ENCODE results near the gene LAPTM4A. TPM values are rescaled to one million over a fixed set of nuclear protein-coding genes. Genes with fewer than 3 reads are reported as not detected.

The LAPTM4A gene
- total RNA-seq, 1 experiment from 2014 or later: 37.2 TPM

- Histone ChIP-seq H3K9ac (ENCODE audit: low read length) (no peak overlapping the region), H3K4me1 (ENCODE audit: low read length) (no peaks in the 10 kb centered on the region), H4K20me1 (ENCODE audit: insufficient read depth, low read depth, low read length) (no peaks in the 10 kb centered on the region), H3K79me2 (ENCODE audit: low read length) (no peaks in the 10 kb centered on the region), H3K9me3 (ENCODE audit: low read length) (no peaks in the 10 kb centered on the region), H3K4me2 (ENCODE audit: low read depth, low read length, poor library complexity, severe bottlenecking) (no peak overlapping the region), H3K9me2 (replicated peaks; ENCODE audit: insufficient read depth, low read length) (no peaks in the 10 kb centered on the region), H3K4me3 (ENCODE audit: low read length) (no peak overlapping the region), H3K27ac (ENCODE audit: low read length) (no peak overlapping the region), H3K36me3 (ENCODE audit: insufficient read depth, low read length) (no peaks in the 10 kb centered on the region), H2AFZ (ENCODE audit: low read length) (no peak overlapping the region), H3K27me3 (ENCODE audit: low read length) (no peaks in the 10 kb centered on the region)
- DNase-seq: peak; percentile 81
These were observed 35.8 kb downstream of the LAPTM4A start for GRCh38 chr2:20015482-20016083.

- H2AFZ ChIP-seq (ENCODE audit: low read length): no peak overlapping the region
- H3K9ac ChIP-seq (ENCODE audit: low read length): no peak overlapping the region
These were observed 38.1 kb downstream of the LAPTM4A start for GRCh38 chr2:20013126-20013849.

GRCh38 chr2:20012282-20013125 is 38.9 kb downstream of the LAPTM4A start, which contains the start of gene MATN3:
MATN3 (minus strand) TSS chr2:20012668; CDS start chr2:20012631, 37 bp downstream.
- Histone ChIP-seq H3K9ac (ENCODE audit: low read length) (no peak within 1 kb of the TSS), H3K36me3 (ENCODE audit: insufficient read depth, low read length) (no peaks in the 10 kb centered on the region), H3K4me1 (ENCODE audit: low read length) (no peaks in the 10 kb centered on the region), H3K4me3 (ENCODE audit: low read length) (no peak within 1 kb of the TSS), H3K79me2 (ENCODE audit: low read length) (no peaks in the 10 kb centered on the region), H3K9me2 (replicated peaks; ENCODE audit: insufficient read depth, low read length) (no peaks in the 10 kb centered on the region), H3K27me3 (ENCODE audit: low read length) (no peaks in the 10 kb centered on the region), H3K4me2 (ENCODE audit: low read depth, low read length, poor library complexity, severe bottlenecking) (no peak within 1 kb of the TSS), H3K27ac (ENCODE audit: low read length) (no peak within 1 kb of the TSS), H2AFZ (ENCODE audit: low read length) (no peak within 1 kb of the TSS), H4K20me1 (ENCODE audit: insufficient read depth, low read depth, low read length) (no peaks in the 10 kb centered on the region), H3K9me3 (ENCODE audit: low read length) (no peaks in the 10 kb centered on the region)
- DNase-seq: no peak

More at GRCh38 chr2:20013126-20013849, 38.1 kb downstream of the LAPTM4A start:
- Histone ChIP-seq H3K27ac (ENCODE audit: low read length) (no peak overlapping the region), H3K4me3 (ENCODE audit: low read length) (no peak overlapping the region), H3K9me3 (ENCODE audit: low read length) (no peaks in the 10 kb centered on the region), H3K36me3 (ENCODE audit: insufficient read depth, low read length) (no peaks in the 10 kb centered on the region), H3K4me1 (ENCODE audit: low read length) (no peaks in the 10 kb centered on the region), H4K20me1 (ENCODE audit: insufficient read depth, low read depth, low read length) (no peaks in the 10 kb centered on the region), H3K79me2 (ENCODE audit: low read length) (no peaks in the 10 kb centered on the region), H3K27me3 (ENCODE audit: low read length) (no peaks in the 10 kb centered on the region), H3K9me2 (replicated peaks; ENCODE audit: insufficient read depth, low read length) (no peaks in the 10 kb centered on the region), H3K4me2 (ENCODE audit: low read depth, low read length, poor library complexity, severe bottlenecking) (no peak overlapping the region)
- no peak for DNase-seq

- H3K9me3 ChIP-seq (ENCODE audit: low read length): no peaks in the 10 kb centered on the region
- H3K4me3 ChIP-seq (ENCODE audit: low read length): no peak overlapping the region
- no peak overlapping the region for H3K27ac ChIP-seq (ENCODE audit: low read length)
- H3K79me2 ChIP-seq (ENCODE audit: low read length): no peaks in the 10 kb centered on the region
- no peaks in the 10 kb centered on the region for H3K4me1 ChIP-seq (ENCODE audit: low read length)
- no peaks in the 10 kb centered on the region for H3K36me3 ChIP-seq (ENCODE audit: insufficient read depth, low read length)
- no peak overlapping the region for H3K4me2 ChIP-seq (ENCODE audit: low read depth, low read length, poor library complexity, severe bottlenecking)
- H3K9me2 ChIP-seq (replicated peaks; ENCODE audit: insufficient read depth, low read length): no peaks in the 10 kb centered on the region
- no peak overlapping the region for H3K9ac ChIP-seq (ENCODE audit: low read length)
- H2AFZ ChIP-seq (ENCODE audit: low read length): no peak overlapping the region
- no peaks in the 10 kb centered on the region for H3K27me3 ChIP-seq (ENCODE audit: low read length)
- DNase-seq: no peak
- no peaks in the 10 kb centered on the region for H4K20me1 ChIP-seq (ENCODE audit: insufficient read depth, low read depth, low read length)
These were observed 39.5 kb downstream of the LAPTM4A start for GRCh38 chr2:20012032-20012281.

- Histone ChIP-seq H3K27me3 (ENCODE audit: low read length) (no peaks in the 10 kb centered on the region), H3K9me2 (replicated peaks; ENCODE audit: insufficient read depth, low read length) (no peaks in the 10 kb centered on the region), H3K4me3 (ENCODE audit: low read length) (no peak overlapping the region), H3K4me1 (ENCODE audit: low read length) (no peaks in the 10 kb centered on the region), H3K4me2 (ENCODE audit: low read depth, low read length, poor library complexity, severe bottlenecking) (no peak overlapping the region), H3K9me3 (ENCODE audit: low read length) (no peaks in the 10 kb centered on the region), H4K20me1 (ENCODE audit: insufficient read depth, low read depth, low read length) (no peaks in the 10 kb centered on the region), H3K79me2 (ENCODE audit: low read length) (no peaks in the 10 kb centered on the region), H3K9ac (ENCODE audit: low read length) (no peak overlapping the region), H2AFZ (ENCODE audit: low read length) (no peak overlapping the region), H3K36me3 (ENCODE audit: insufficient read depth, low read length) (no peaks in the 10 kb centered on the region), H3K27ac (ENCODE audit: low read length) (no peak overlapping the region)
- no peak for DNase-seq
These were observed 40.0 kb downstream of the LAPTM4A start for GRCh38 chr2:20011276-20012031.

GRCh38 chr2:20008703-20009102 is 42.7 kb downstream of the LAPTM4A start:
- Histone ChIP-seq H3K9ac (ENCODE audit: low read length) (no peak overlapping the region), H2AFZ (ENCODE audit: low read length) (no peak overlapping the region), H3K79me2 (ENCODE audit: low read length) (no peaks in the 10 kb centered on the region), H4K20me1 (ENCODE audit: insufficient read depth, low read depth, low read length) (no peaks in the 10 kb centered on the region), H3K4me2 (ENCODE audit: low read depth, low read length, poor library complexity, severe bottlenecking) (no peak overlapping the region), H3K36me3 (ENCODE audit: insufficient read depth, low read length) (no peaks in the 10 kb centered on the region), H3K27me3 (ENCODE audit: low read length) (no peaks in the 10 kb centered on the region), H3K9me3 (ENCODE audit: low read length) (no peaks in the 10 kb centered on the region), H3K4me3 (ENCODE audit: low read length) (no peak overlapping the region), H3K9me2 (replicated peaks; ENCODE audit: insufficient read depth, low read length) (no peaks in the 10 kb centered on the region), H3K27ac (ENCODE audit: low read length) (no peak overlapping the region), H3K4me1 (ENCODE audit: low read length) (no peaks in the 10 kb centered on the region)
- no peak for DNase-seq

- no peak overlapping the region for H3K4me3 ChIP-seq (ENCODE audit: low read length)
- no peaks in the 10 kb centered on the region for H3K9me3 ChIP-seq (ENCODE audit: low read length)
- H3K36me3 ChIP-seq (ENCODE audit: insufficient read depth, low read length): no peaks in the 10 kb centered on the region
- no peak overlapping the region for H2AFZ ChIP-seq (ENCODE audit: low read length)
- no peak overlapping the region for H3K9ac ChIP-seq (ENCODE audit: low read length)
- no peaks in the 10 kb centered on the region for H3K27me3 ChIP-seq (ENCODE audit: low read length)
- H3K9me2 ChIP-seq (replicated peaks; ENCODE audit: insufficient read depth, low read length): no peaks in the 10 kb centered on the region
- no peak for DNase-seq
- no peaks in the 10 kb centered on the region for H4K20me1 ChIP-seq (ENCODE audit: insufficient read depth, low read depth, low read length)
- H3K27ac ChIP-seq (ENCODE audit: low read length): no peak overlapping the region
- H3K79me2 ChIP-seq (ENCODE audit: low read length): no peaks in the 10 kb centered on the region
- no peaks in the 10 kb centered on the region for H3K4me1 ChIP-seq (ENCODE audit: low read length)
- H3K4me2 ChIP-seq (ENCODE audit: low read depth, low read length, poor library complexity, severe bottlenecking): no peak overlapping the region
These were observed 45.4 kb downstream of the LAPTM4A start for GRCh38 chr2:20005891-20006470.

All from Karpas-422 (cell line).